CD8-positive, alpha-beta memory T cell (primary cell): ENCODE results near the gene VSX2. TPM values are rescaled to one million over a fixed set of nuclear protein-coding genes. Genes with fewer than 3 reads are reported as not detected.
A peak's percentile ranks its signal among the peaks of the same experiment; 100 is the strongest.

Experiments used
- CTCF ChIA-PET: fragments of 350-600 bp; sonication (Branson Sonifier 250); formaldehyde crosslinking; loops from one replicate; lab custom pipeline; 2021; ENCODE audit warnings: antibody characterized with exemption; lab: Charles Lee
- POLR2A ChIA-PET: fragments of 350-600 bp; sonication (Branson Sonifier 250); formaldehyde crosslinking; loops from one replicate; lab custom pipeline; 2021; ENCODE audit warnings: antibody characterized with exemption; lab: Charles Lee
- DNase-seq, 5 donors: peaks; one replicate each; pipeline versions ENCODE4 v3.0.0 to v3.0.0-alpha.2; 2020 to 2022; ENCODE audit warnings: mixed read lengths in 1 of 5
- H3K27ac ChIP-seq: one replicate; pipeline ENCODE4 v1.7.0; 2013; ENCODE audit warnings: low read depth, mild to moderate bottlenecking, low read length, moderate library complexity
- H3K27me3 ChIP-seq: 2 replicates; pipeline ENCODE4 v1.7.0; 2013; ENCODE audit warnings: low read length, mild to moderate bottlenecking; ENCODE audit not compliant: insufficient read depth, poor library complexity, severe bottlenecking
- H3K36me3 ChIP-seq: 2 replicates; pipeline ENCODE4 v1.7.0; 2013; ENCODE audit warnings: mild to moderate bottlenecking, low read length, moderate library complexity; ENCODE audit not compliant: insufficient read depth
- H3K4me1 ChIP-seq: 2 replicates; pipeline ENCODE4 v1.7.0; 2013; ENCODE audit warnings: mild to moderate bottlenecking, low read length, moderate library complexity; ENCODE audit not compliant: insufficient read depth
- H3K4me3 ChIP-seq: 2 replicates; pipeline ENCODE4 v1.7.0; 2013; ENCODE audit warnings: mild to moderate bottlenecking, low read length
- H3K9me3 ChIP-seq: 2 replicates; pipeline ENCODE4 v1.7.0; 2013; ENCODE audit warnings: mild to moderate bottlenecking, low read length
- H3K27ac Mint-ChIP-seq, 8 donors: one replicate each; pipeline ENCODE4 v1.8.0; 2020 to 2021; ENCODE audit warnings: mixed read lengths in 8 of 8, mild to moderate bottlenecking in 6 of 8, inconsistent platforms in 3 of 8, moderate library complexity in 3 of 8
- H3K27me3 Mint-ChIP-seq, 2 donors: one replicate each; pipeline ENCODE4 v1.8.0; 2020 to 2021; ENCODE audit warnings: mixed read lengths in 2 of 2, mild to moderate bottlenecking in 1 of 2, moderate library complexity in 1 of 2
- H3K36me3 Mint-ChIP-seq, 3 donors: one replicate each; pipeline ENCODE4 v1.8.0; 2020 to 2021; ENCODE audit warnings: mixed read lengths in 3 of 3, inconsistent platforms in 1 of 3, mild to moderate bottlenecking in 1 of 3
- H3K4me1 Mint-ChIP-seq, 3 donors: one replicate each; pipeline ENCODE4 v1.8.0; 2020 to 2021; ENCODE audit warnings: mixed read lengths in 3 of 3, inconsistent platforms in 1 of 3, mild to moderate bottlenecking in 1 of 3
- H3K4me3 Mint-ChIP-seq, 7 donors: one replicate each; pipeline ENCODE4 v1.8.0; 2020 to 2021; ENCODE audit warnings: mixed read lengths in 7 of 7, mild to moderate bottlenecking in 6 of 7, moderate library complexity in 4 of 7, inconsistent platforms in 2 of 7
- H3K9me3 Mint-ChIP-seq, 5 donors: one replicate each; pipeline ENCODE4 v1.8.0; 2020 to 2022; ENCODE audit warnings: mixed read lengths in 5 of 5, mild to moderate bottlenecking in 3 of 5, moderate library complexity in 2 of 5, inconsistent platforms in 1 of 5
- polyA plus RNA-seq: library from polyadenylated mRNA; unstranded; fragments of 300-500 nt; fragmentation: Illumina TruSeq; gene quantifications from one replicate; pipeline ENCODE4 v1.2.3, GENCODE V29; 2021
- total RNA-seq, 2 experiments: library from RNA; stranded (reverse); gene quantifications; one replicate each; pipeline ENCODE4 v1.2.3, GENCODE V29; 2021

VSX2 gene
- total and polyA plus RNA-seq, 3 experiments from 2014 or later: not detected

- peaks cover 8% of the 10 kb centered on the region for H3K27me3 ChIP-seq
- H3K4me1 ChIP-seq: peaks cover 5% of the 10 kb centered on the region
- H3K4me3 ChIP-seq: peak overlapping the region; percentile 60
Observed at GRCh38 chr14:74257078-74257940, 18.1 kb downstream of the VSX2 start.

GRCh38 chr14:74257941-74258763 is 18.9 kb downstream of the VSX2 start:
- Histone ChIP-seq H3K36me3 (no peaks in the 10 kb centered on the region), H3K4me3 (peak overlapping the region; percentile 59), H3K9me3 (no peaks in the 10 kb centered on the region), H3K27me3 (peaks cover 8% of the 10 kb centered on the region), H3K27ac (no peak overlapping the region), H3K4me1 (peaks cover 5% of the 10 kb centered on the region)
- Mint-ChIP-seq H3K36me3 (no peaks in the 10 kb centered on the region), H3K27me3 (peaks cover 3 to 4% of the 10 kb centered on the region in 2 donors), H3K4me3 (peak overlapping the region; percentile 70 to 91 (median 83)), H3K27ac (peak overlapping the region in 4 of 8 donors; percentile 15 to 64 (median 64)), H3K4me1 (peaks cover 4 to 7% (median 5%) of the 10 kb centered on the region in 3 donors), H3K9me3 (no peaks in the 10 kb centered on the region)
- DNase-seq: peak in 1 of 5 donors; percentile 7
- POLR2A ChIA-PET: interaction anchor here (0.6 kb wide), 1 partner anchor 19 kb away, joined by 4 read pairs; the partner anchor contains the start of gene VSX2
- CTCF ChIA-PET: interaction anchor here (0.6 to 2.9 kb wide), 9 partner anchors 10 to 145 kb away, joined by 3 to 23 read pairs (median 4); no protein-coding TSS in a partner anchor

More at GRCh38 chr14:74257078-74257940, 18.1 kb downstream of the VSX2 start:
- Mint-ChIP-seq H3K9me3 (no peaks in the 10 kb centered on the region), H3K27ac (peak overlapping the region in 5 of 8 donors; percentile 15 to 64 (median 63)), H3K27me3 (peaks cover 3 to 5% of the 10 kb centered on the region in 2 donors), H3K36me3 (no peaks in the 10 kb centered on the region), H3K4me3 (peak overlapping the region; percentile 81 to 91 (median 85)), H3K4me1 (peaks cover 4 to 7% (median 5%) of the 10 kb centered on the region in 3 donors)
- peak; percentile 34 to 73 (median 53) for DNase-seq
- Histone ChIP-seq H3K9me3 (no peaks in the 10 kb centered on the region), H3K27ac (no peak overlapping the region), H3K36me3 (no peaks in the 10 kb centered on the region)
- ChIA-PET CTCF (interaction anchor here (0.9 to 2.9 kb wide), 16 partner anchors 9 to 157 kb away, joined by 3 to 23 read pairs (median 4); no protein-coding TSS in a partner anchor), POLR2A (no interaction called here)

- Mint-ChIP-seq H3K4me3 (peak overlapping the region in 5 of 7 donors; percentile 41 to 75 (median 67)), H3K27me3 (peaks cover 0 to 3% of the 10 kb centered on the region in 2 donors), H3K4me1 (peaks cover 4 to 7% (median 5%) of the 10 kb centered on the region in 3 donors), H3K27ac (no peak overlapping the region), H3K36me3 (no peaks in the 10 kb centered on the region), H3K9me3 (no peaks in the 10 kb centered on the region)
- H3K27ac ChIP-seq: no peak overlapping the region
- DNase-seq: no peak
- H3K27me3 ChIP-seq: peaks cover 8% of the 10 kb centered on the region
- H3K4me1 ChIP-seq: peaks cover 5% of the 10 kb centered on the region
- H3K9me3 ChIP-seq: no peaks in the 10 kb centered on the region
- ChIA-PET POLR2A (no interaction called here), CTCF (interaction anchor here (0.6 to 2.9 kb wide), 3 partner anchors 10 to 36 kb away, joined by 3 to 23 read pairs (median 6); no protein-coding TSS in a partner anchor)
- no peak overlapping the region for H3K4me3 ChIP-seq
- H3K36me3 ChIP-seq: no peaks in the 10 kb centered on the region
Observed at GRCh38 chr14:74258764-74259035, 19.5 kb downstream of the VSX2 start.

GRCh38 chr14:74259513-74259912 is 20.3 kb downstream of the VSX2 start:
- H3K4me1 ChIP-seq: peaks cover 5% of the 10 kb centered on the region
- Mint-ChIP-seq H3K27me3 (peaks cover 0 to 3% of the 10 kb centered on the region in 2 donors), H3K4me1 (peaks cover 4 to 7% (median 5%) of the 10 kb centered on the region in 3 donors), H3K9me3 (no peaks in the 10 kb centered on the region), H3K27ac (peak overlapping the region in 1 of 8 donors; percentile 66), H3K36me3 (no peaks in the 10 kb centered on the region), H3K4me3 (peak overlapping the region in 5 of 7 donors; percentile 41 to 75 (median 67))
- CTCF ChIA-PET: no interaction called here
- no peak for DNase-seq
- H3K4me3 ChIP-seq: no peak overlapping the region
- H3K36me3 ChIP-seq: no peaks in the 10 kb centered on the region
- H3K27me3 ChIP-seq: peaks cover 8% of the 10 kb centered on the region
- no peak overlapping the region for H3K27ac ChIP-seq
- POLR2A ChIA-PET: no interaction called here
- H3K9me3 ChIP-seq: no peaks in the 10 kb centered on the region

- no peaks in the 10 kb centered on the region for H3K36me3 Mint-ChIP-seq
- no peak for DNase-seq
- peaks cover 5% of the 10 kb centered on the region for H3K4me1 ChIP-seq
- H3K9me3 Mint-ChIP-seq: no peaks in the 10 kb centered on the region
- no peaks in the 10 kb centered on the region for H3K9me3 ChIP-seq
- H3K36me3 ChIP-seq: no peaks in the 10 kb centered on the region
- H3K4me3 ChIP-seq: no peak overlapping the region
- no peak overlapping the region for H3K27ac Mint-ChIP-seq
- H3K27me3 ChIP-seq: peaks cover 8% of the 10 kb centered on the region
- peak overlapping the region in 1 of 7 donors; percentile 42 for H3K4me3 Mint-ChIP-seq
- H3K27ac ChIP-seq: no peak overlapping the region
- peaks cover 4 to 5% of the 10 kb centered on the region in 2 donors for H3K27me3 Mint-ChIP-seq
- peaks cover 4 to 7% (median 5%) of the 10 kb centered on the region in 3 donors for H3K4me1 Mint-ChIP-seq
- POLR2A ChIA-PET: no interaction called here
- CTCF ChIA-PET: no interaction called here
Observed at GRCh38 chr14:74260525-74261233, 21.4 kb downstream of the VSX2 start.

- H3K4me3 ChIP-seq: no peak overlapping the region
- Mint-ChIP-seq H3K27me3 (peaks cover 4 to 8% of the 10 kb centered on the region in 2 donors), H3K4me1 (peaks cover 4 to 7% (median 5%) of the 10 kb centered on the region in 3 donors), H3K4me3 (peak overlapping the region in 1 of 7 donors; percentile 35), H3K27ac (no peak overlapping the region), H3K9me3 (no peaks in the 10 kb centered on the region), H3K36me3 (no peaks in the 10 kb centered on the region)
- H3K36me3 ChIP-seq: no peaks in the 10 kb centered on the region
- peaks cover 8% of the 10 kb centered on the region for H3K27me3 ChIP-seq
- H3K4me1 ChIP-seq: peaks cover 5% of the 10 kb centered on the region
- ChIA-PET POLR2A (no interaction called here), CTCF (no interaction called here)
- H3K27ac ChIP-seq: no peak overlapping the region
- H3K9me3 ChIP-seq: no peaks in the 10 kb centered on the region
- no peak for DNase-seq
Observed at GRCh38 chr14:74261288-74261687, 22.0 kb downstream of the VSX2 start.

- no peaks in the 10 kb centered on the region for H3K36me3 Mint-ChIP-seq
- no peak for DNase-seq
- no peaks in the 10 kb centered on the region for H3K9me3 ChIP-seq
- POLR2A ChIA-PET: no interaction called here
- CTCF ChIA-PET: no interaction called here
- no peaks in the 10 kb centered on the region for H3K9me3 Mint-ChIP-seq
- no peak overlapping the region for H3K27ac ChIP-seq
- peaks cover 2% of the 10 kb centered on the region for H3K4me1 ChIP-seq
- peak overlapping the region in 1 of 7 donors; percentile 12 for H3K4me3 Mint-ChIP-seq
- peaks cover under 1 to 1% (median under 1%) of the 10 kb centered on the region in 3 donors for H3K4me1 Mint-ChIP-seq
- peak overlapping the region in 1 of 8 donors; percentile 62 for H3K27ac Mint-ChIP-seq
- H3K27me3 Mint-ChIP-seq: peaks cover 4 to 8% of the 10 kb centered on the region in 2 donors
- no peak overlapping the region for H3K4me3 ChIP-seq
- peaks cover 8% of the 10 kb centered on the region for H3K27me3 ChIP-seq
- no peaks in the 10 kb centered on the region for H3K36me3 ChIP-seq
Observed at GRCh38 chr14:74262076-74262475, 22.8 kb downstream of the VSX2 start.
